ENCODE measurements around the gene ANG.
"Not testable (repeated sequence)": the region's sequence is repeated elsewhere in the genome, so short reads cannot be mapped to it uniquely, and the experiment has no call there.

The ANG gene

DNA sequence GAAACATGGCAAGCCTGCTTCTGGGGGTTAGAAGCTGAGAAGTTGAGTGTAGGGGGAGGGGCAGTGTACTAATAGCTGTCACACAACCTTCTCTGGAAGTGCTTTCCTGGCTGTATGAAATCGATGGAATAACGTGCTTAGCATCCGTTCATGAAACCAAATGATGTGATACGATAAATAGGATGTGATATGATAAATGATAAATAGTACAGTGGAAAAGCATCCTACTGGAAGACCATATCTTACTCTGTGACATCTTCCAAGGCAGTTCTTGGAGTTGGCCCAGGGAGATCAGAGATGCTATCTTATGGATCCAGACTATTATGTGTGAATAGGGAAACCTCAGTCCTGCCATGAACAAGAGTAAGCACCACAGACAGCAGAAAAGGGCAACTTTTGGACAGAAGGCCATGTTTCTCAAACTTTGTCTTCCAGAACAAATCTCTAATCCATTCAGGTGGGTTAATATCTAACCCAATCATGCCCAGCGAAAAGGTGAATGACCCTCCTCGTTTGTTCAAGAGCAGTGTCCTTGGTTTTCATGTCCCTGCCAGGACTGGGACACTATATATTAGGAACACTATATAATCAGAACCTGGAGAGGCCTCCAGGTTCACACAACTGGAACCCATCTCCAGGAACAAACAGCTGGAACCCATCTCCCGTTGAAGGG is at the start of gene ANG:
ANG (plus strand) TSS at position 598 of the 673 bp plus-strand sequence. CDS start 4,801 bp downstream, outside the sequence.
- no peaks in the 10 kb centered on the region for H3K9me3 ChIP-seq
- DNase-seq (ENCODE audit: low spot score in 2 of 2) = no peak
- H3K36me3 ChIP-seq (replicated peaks) = no peaks in the 10 kb centered on the region
- H3K4me1 ChIP-seq = peaks cover 7% of the 10 kb centered on the region
- in situ Hi-C loops (cut with MboI; ENCODE audit: low sequenced_read_pairs) = no loop called here
- no peaks in the 10 kb centered on the region for H3K27me3 ChIP-seq (ENCODE audit: low read depth)
- H3K4me3 ChIP-seq = no peak within 1 kb of the TSS

DNA sequence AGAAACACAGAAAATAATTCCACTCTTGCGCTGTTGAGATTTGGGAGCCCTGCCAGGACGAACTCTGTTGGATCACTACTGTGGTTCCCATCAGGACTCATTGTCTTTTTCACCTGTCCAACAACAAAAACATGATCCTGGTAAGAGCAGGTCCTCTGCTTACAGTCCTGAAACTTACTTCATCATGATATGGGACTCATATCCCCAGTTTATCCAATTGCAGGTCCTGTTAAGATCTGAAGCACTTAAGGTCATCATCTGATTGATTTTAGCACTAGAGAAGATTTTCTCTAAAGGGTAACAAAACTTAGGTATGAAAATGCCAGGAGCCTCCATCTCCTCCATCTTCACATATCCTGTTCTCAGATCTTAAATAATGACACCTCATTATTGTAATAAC is 47.0 kb upstream of the ANG start, which contains the start of gene OR6S1:
OR6S1 (minus strand) TSS at position 101 of the 400 bp plus-strand sequence; CDS start at position 101, 0 bp downstream.
- H3K4me1 ChIP-seq = no peaks in the 10 kb centered on the region
- no peak within 1 kb of the TSS for H3K4me3 ChIP-seq
- H3K27me3 ChIP-seq (ENCODE audit: low read depth) = peaks cover 15% of the 10 kb centered on the region
- DNase-seq (ENCODE audit: low spot score in 2 of 2) = no peak
- no peaks in the 10 kb centered on the region for H3K36me3 ChIP-seq (replicated peaks)
- H3K9me3 ChIP-seq = no peaks in the 10 kb centered on the region
- in situ Hi-C loops (cut with MboI; ENCODE audit: low sequenced_read_pairs) = no loop called here

DNA sequence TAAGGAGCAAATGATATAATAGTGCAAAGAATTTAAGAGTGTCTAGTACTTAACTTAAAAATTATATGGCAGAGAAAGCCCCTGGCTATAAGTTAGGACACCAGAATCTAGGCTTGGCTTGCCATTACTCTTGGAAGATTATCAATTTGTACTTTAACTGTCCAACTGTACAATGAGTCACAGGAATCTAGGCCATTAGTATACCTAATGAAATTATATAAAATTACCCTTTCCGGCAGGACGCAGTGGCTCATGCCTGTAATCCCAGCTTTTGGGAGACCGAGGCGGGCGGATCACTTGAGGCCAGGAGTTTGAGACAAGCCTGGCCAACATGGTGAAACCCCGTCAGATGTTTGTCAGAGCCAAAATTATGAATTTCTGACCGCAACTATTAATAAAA is 46.4 kb upstream of the ANG start:
- H3K27me3 ChIP-seq (ENCODE audit: low read depth) = peaks cover 13% of the 10 kb centered on the region
- H3K36me3 ChIP-seq (replicated peaks) = no peaks in the 10 kb centered on the region
- no peaks in the 10 kb centered on the region for H3K4me1 ChIP-seq
- DNase-seq (ENCODE audit: low spot score in 2 of 2) = no peak
- H3K9me3 ChIP-seq = no peaks in the 10 kb centered on the region
- in situ Hi-C loops (cut with MboI; ENCODE audit: low sequenced_read_pairs) = no loop called here
- H3K4me3 ChIP-seq = no peak overlapping the region

DNA sequence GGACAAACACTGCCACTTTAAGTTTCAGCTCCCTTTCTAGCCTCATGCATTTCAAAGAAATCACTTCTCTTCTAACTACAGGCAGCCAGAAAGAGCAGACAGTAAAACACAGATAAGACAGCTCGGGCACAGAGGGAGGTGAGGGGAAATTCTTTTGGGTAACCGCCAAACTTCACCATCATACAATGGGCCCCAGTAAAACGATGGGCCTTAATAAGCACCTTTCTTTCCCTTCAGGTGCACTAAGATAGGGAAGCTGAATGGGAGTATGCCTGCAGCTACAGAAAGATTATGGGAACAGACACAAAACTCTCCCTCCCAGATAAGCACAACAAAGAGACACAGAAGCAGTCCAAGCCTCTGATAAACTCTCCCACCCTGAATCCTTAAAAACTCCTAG is 45.8 kb upstream of the ANG start:
- H3K4me3 ChIP-seq; in situ Hi-C loops (cut with MboI; ENCODE audit: low sequenced_read_pairs); H3K9me3 ChIP-seq; DNase-seq (ENCODE audit: low spot score in 2 of 2); H3K36me3 ChIP-seq (replicated peaks); H3K4me1 ChIP-seq: not testable (repeated sequence)
- H3K27me3 ChIP-seq (ENCODE audit: low read depth) = peaks cover 12% of the 10 kb centered on the region

DNA sequence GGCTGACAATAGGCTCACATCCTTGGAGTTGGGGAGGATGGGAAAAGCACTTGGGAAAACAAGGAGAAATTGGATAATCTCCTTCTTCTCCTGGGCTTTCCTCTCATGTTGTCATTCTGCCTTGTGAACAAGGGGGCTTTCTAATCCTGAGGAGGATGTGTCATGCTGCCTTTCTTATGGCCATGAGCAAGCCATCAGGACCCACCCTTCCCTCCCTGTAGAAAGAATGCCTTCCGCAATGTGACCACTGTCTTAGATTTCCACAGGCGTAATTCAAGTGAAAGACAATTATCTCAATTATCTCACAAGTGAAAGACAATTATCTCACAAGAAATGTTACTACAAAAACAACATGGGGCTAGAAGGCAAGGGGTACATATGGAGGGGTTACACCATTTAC is 44.0 kb upstream of the ANG start:
- Histone ChIP-seq H3K4me1 (no peaks in the 10 kb centered on the region), H3K4me3 (no peak overlapping the region), H3K9me3 (no peaks in the 10 kb centered on the region), H3K36me3 (replicated peaks) (no peaks in the 10 kb centered on the region), H3K27me3 (ENCODE audit: low read depth) (peaks cover 8% of the 10 kb centered on the region)
- DNase-seq (ENCODE audit: low spot score in 2 of 2) = no peak
- in situ Hi-C loops (cut with MboI; ENCODE audit: low sequenced_read_pairs) = no loop called here

DNA sequence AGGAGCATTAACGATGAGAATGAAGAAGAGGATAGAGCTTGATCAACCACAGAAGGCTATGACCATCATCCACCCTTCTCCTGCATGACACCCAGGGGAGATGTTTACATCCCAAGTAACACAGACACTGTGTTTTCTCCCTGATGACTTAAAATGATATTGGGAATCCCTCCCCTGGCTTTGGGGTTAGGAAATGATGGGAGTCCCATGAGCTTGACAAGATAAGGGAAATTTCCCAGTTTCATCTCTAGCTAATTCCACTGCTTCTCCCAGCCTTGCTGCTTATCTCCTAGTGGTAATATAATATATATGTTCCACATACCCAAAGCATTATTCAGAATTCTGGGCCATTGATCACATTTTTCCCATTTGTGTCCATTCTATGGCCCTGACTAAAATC is 43.1 kb upstream of the ANG start:
- DNase-seq (ENCODE audit: low spot score in 2 of 2) = no peak
- in situ Hi-C loops (cut with MboI; ENCODE audit: low sequenced_read_pairs) = no loop called here
- Histone ChIP-seq H3K4me3 (no peak overlapping the region), H3K4me1 (no peaks in the 10 kb centered on the region), H3K36me3 (replicated peaks) (no peaks in the 10 kb centered on the region), H3K9me3 (no peaks in the 10 kb centered on the region), H3K27me3 (ENCODE audit: low read depth) (peaks cover 8% of the 10 kb centered on the region; the same call in 1 of the 2 replicates)

DNA sequence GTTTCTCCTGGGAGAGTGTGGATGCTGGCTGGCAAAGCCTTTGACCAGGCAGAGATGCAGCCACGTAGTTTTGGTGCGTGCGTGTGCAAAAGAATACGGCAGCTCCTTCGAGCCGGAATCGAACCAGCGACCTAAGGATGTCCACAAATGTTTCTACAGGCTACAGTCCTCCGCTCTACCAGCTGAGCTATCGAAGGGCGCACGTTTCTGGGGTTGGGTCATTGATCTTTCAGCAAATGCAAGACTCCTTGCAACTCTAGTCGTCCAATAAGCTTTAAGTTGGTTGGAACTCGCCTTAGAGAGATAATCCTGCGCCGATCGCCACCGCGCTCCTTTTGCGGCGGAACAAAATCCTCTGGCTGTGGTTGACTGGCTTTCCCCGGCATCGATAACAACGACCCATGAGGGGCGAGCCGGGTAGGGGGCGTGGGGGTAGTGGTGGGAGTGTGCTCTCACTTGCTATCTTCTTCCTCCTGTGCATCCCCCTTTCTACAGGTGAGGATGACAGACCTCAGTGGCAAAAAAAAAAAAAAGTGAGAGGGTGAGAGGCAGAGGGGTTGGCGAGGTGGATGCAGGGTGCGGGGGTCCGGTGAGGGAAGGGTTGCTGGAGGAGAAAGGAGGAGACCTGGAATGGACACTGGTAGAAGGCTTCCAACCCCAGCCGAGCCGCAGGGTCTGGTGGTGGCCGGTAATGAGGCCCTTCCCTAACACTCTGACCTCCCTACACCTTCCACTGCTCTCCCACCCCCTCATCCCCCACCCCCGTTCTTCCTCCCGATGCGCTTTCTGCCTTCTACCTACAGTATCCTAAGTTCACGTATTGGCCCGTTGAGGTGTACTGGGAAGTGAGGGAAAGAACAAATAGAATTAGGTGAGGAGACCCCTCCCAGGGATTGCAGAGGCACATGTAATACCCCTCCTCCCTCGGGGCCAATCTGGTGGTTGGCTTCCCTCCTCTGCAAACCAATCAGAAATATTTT is 35.3 kb upstream of the ANG start:
- Histone ChIP-seq H3K4me1 (no peaks in the 10 kb centered on the region; the same call in 1 of the 2 replicates), H3K4me3 (peak overlapping the region; percentile 43), H3K36me3 (replicated peaks) (no peaks in the 10 kb centered on the region), H3K9me3 (no peaks in the 10 kb centered on the region), H3K27me3 (ENCODE audit: low read depth) (no peaks in the 10 kb centered on the region)
- in situ Hi-C loops (cut with MboI; ENCODE audit: low sequenced_read_pairs) = no loop called here
- DNase-seq (ENCODE audit: low spot score in 2 of 2) = peak; percentile 80 to 91

DNA sequence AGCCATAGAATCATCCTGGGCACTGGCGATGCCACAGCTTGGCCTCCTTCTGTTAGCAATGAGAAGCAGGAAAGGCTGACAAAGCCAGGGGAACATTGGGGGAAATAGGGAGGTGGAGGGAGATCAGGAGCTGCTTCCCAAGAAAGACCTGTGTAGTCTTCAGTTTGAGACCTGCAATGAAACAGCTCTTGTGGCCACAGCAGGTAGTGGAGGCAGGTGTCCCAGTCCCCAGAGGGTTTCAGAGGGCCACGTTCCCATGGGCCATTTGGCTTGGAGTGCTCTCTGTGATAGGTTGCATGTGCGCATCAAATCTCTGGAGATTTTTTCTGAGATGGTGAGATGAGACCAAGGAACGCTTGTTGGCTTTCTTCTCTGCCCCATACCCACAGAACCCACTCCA is 32.7 kb upstream of the ANG start:
- no peak for DNase-seq (ENCODE audit: low spot score in 2 of 2)
- Histone ChIP-seq H3K27me3 (ENCODE audit: low read depth) (no peaks in the 10 kb centered on the region), H3K4me1 (no peaks in the 10 kb centered on the region; the same call in 1 of the 2 replicates), H3K4me3 (no peak overlapping the region), H3K36me3 (replicated peaks) (no peaks in the 10 kb centered on the region), H3K9me3 (no peaks in the 10 kb centered on the region)
- in situ Hi-C loops (cut with MboI; ENCODE audit: low sequenced_read_pairs) = no loop called here

DNA sequence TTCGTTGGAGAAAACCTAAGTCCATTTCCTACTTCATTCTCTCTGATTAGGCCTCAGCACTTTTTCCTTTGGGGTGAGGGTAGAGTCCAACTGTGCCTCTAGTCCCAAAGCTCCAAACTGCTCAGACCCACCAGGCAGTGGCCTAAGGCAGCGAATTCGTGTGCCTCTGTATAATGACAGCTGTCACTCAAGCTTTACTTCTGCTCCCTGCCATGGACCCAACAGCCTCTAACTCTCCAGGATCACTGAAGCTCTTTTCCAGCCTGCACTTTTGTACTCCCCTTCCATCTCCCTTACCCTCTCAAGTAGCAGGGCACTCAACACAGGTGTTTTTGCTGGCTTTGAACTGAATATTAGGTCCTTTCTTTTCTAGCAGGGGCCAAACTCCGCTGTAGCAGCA is 32.3 kb upstream of the ANG start:
- H3K36me3 ChIP-seq (replicated peaks) = no peaks in the 10 kb centered on the region
- no peaks in the 10 kb centered on the region; the same call in 1 of the 2 replicates for H3K4me1 ChIP-seq
- no peak for DNase-seq (ENCODE audit: low spot score in 2 of 2)
- H3K9me3 ChIP-seq = no peaks in the 10 kb centered on the region
- H3K27me3 ChIP-seq (ENCODE audit: low read depth) = no peaks in the 10 kb centered on the region
- no peak overlapping the region for H3K4me3 ChIP-seq
- in situ Hi-C loops (cut with MboI; ENCODE audit: low sequenced_read_pairs) = no loop called here

DNA sequence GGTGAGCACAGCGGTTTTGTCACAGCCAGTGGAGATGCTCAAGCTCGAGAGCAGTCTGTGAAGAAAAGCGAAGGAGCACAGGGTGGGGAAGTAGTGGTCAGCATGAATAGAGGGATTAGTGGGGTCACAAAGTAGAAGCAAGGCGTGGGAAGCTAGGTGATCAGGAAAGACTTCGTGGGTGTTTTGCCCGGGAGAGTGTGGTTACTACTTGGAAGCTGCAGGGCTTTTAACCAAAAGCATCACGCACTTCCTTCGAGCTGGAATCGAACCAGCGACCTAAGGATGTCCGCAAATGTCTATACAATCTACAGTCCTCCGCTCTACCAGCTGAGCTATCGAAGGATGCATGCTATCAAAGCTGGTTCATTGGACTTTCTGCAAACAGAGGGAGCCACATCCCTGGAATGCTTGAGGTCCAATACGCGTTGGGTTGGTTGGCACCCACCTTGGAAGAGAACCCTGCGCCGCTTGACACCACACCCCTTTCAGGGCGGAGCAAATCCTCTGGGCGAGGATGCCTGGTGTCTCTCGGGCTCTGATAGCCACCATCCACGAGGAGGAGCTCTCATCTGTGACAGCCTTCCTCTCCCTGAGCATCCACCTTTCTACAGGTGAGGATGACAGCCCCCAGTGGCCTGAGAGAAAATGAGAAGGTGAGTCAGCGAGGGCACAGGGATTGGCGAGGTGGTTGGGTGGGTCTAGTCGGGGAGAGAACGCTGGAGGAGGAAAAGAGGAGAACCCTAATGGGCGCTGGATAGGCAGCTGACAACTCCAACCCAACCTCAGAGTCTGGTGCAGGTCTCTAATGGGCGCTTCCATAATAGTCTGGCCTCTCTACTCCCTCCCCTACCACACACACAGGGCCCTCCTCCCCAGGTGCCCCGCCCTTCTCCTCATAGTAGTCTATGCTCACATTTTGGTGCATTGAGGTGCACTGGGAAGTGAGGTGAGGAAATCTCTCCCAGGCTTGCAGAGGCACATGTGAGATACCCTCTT is 31.1 kb upstream of the ANG start:
- H3K4me1 ChIP-seq = no peaks in the 10 kb centered on the region; the same call in 1 of the 2 replicates
- no peaks in the 10 kb centered on the region for H3K9me3 ChIP-seq
- no peak overlapping the region for H3K4me3 ChIP-seq
- no peaks in the 10 kb centered on the region for H3K36me3 ChIP-seq (replicated peaks)
- in situ Hi-C loops (cut with MboI; ENCODE audit: low sequenced_read_pairs) = no loop called here
- H3K27me3 ChIP-seq (ENCODE audit: low read depth) = no peaks in the 10 kb centered on the region
- peak; percentile 38 to 71 for DNase-seq (ENCODE audit: low spot score in 2 of 2)

DNA sequence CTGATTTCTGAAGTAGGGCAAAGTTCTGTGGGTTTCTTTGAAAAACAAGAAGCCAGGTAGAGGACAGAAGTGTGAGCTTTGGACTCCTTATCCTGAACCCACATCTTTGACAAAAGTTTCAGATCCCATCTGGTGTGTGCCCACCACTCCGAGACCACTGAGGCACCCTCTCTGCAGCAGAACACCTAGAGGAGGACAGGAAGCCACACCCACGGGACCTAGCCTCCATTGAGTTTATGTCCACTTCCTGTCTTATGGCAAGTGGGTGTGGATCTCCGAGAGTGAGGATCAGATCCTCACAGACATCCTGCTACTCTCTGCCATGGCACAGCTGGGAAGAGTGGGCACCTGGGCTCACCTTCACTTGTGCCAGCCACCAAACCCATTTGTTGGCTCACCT is 30.3 kb upstream of the ANG start:
- H3K36me3 ChIP-seq (replicated peaks) = no peaks in the 10 kb centered on the region
- H3K9me3 ChIP-seq = no peaks in the 10 kb centered on the region
- in situ Hi-C loops (cut with MboI; ENCODE audit: low sequenced_read_pairs) = no loop called here
- no peak for DNase-seq (ENCODE audit: low spot score in 2 of 2)
- no peak overlapping the region for H3K4me3 ChIP-seq
- H3K27me3 ChIP-seq (ENCODE audit: low read depth) = no peaks in the 10 kb centered on the region
- no peaks in the 10 kb centered on the region; the same call in 1 of the 2 replicates for H3K4me1 ChIP-seq

DNA sequence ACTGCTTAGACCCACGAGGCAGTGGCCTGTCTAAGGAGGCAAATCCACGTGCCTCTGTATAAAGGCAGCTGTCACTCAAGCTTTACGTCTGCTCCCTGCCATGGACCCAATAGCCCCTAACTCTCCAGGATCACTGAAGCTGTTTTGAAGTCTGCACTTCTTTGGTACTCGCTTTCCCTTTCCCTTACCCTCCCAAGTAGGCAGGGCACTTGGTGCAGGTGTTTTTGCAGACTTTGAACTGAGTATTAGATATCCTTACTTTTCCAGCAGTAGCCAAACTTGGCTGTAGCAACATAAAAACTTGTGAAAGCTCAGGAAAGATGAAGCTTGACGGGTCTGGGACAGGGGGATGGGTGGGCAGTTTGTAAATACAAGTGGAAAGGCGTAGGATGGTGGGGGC is 29.2 kb upstream of the ANG start:
- no peaks in the 10 kb centered on the region for H3K27me3 ChIP-seq (ENCODE audit: low read depth)
- no peaks in the 10 kb centered on the region for H3K9me3 ChIP-seq

DNA sequence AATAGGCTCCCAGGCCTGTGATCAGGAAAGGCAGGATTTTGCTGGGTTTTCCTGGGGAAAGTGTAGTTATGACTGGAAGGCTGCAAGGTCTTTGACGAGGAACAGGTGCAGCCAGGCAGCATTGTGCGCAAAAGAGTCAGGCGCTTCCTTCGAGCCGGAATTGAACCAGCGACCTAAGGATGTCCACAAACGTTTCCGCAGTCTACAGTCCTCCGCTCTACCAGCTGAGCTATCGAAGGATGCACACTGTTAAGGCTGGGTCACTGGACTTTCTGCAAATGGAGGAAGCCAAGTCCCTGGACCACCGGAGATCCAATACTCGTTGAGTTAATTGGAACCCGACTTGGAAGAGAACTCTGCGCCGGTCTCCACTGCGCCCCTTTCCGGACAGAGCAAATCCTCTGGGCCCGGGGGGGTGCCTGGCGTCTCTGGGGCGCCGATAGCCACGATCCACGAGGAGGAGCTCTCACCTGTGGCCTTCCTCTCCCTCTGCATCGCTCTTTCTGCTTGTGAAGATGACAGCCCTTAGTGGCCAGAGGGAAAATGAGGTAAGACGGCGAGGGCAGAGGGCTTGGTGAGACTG is 28.7 kb upstream of the ANG start:
- peaks cover 3% of the 10 kb centered on the region; the same call in 1 of the 2 replicates for H3K4me1 ChIP-seq
- no peaks in the 10 kb centered on the region for H3K27me3 ChIP-seq (ENCODE audit: low read depth)
- H3K9me3 ChIP-seq = no peaks in the 10 kb centered on the region
- in situ Hi-C loops (cut with MboI; ENCODE audit: low sequenced_read_pairs) = no loop called here
- no peak for DNase-seq (ENCODE audit: low spot score in 2 of 2)
- H3K4me3 ChIP-seq = no peak overlapping the region
- no peaks in the 10 kb centered on the region for H3K36me3 ChIP-seq (replicated peaks)

More for the DNA sequence above, 29.2 kb upstream of the ANG start:
- no peak overlapping the region for H3K4me3 ChIP-seq
- no peaks in the 10 kb centered on the region for H3K36me3 ChIP-seq (replicated peaks)
- DNase-seq (ENCODE audit: low spot score in 2 of 2) = no peak
- H3K4me1 ChIP-seq = peaks cover 3% of the 10 kb centered on the region; the same call in 1 of the 2 replicates
- in situ Hi-C loops (cut with MboI; ENCODE audit: low sequenced_read_pairs) = no loop called here
